Prostate gland (tissue), 2 donors: ENCODE results near the gene TP53INP2.

Source experiments
- POLR2AphosphoS5 ChIP-seq: sonication (generic); formaldehyde crosslinking; IDR thresholded peaks from one replicate; pipeline ENCODE4 v1.6.1; 2017; ENCODE audit warnings: antibody characterized with exemption
- TF ChIP-seq, protein P1 (sequence below), 4 experiments: fragments of 200-600 bp in 2 of 4; fragments of 450-650 bp in 2 of 4; sonication (generic) in 2 of 4; IDR thresholded peaks; 1 replicate in 3 of 4; 2 replicates in 1 of 4; pipeline ENCODE4 v1.5.1; 2016 to 2019; ENCODE audit warnings: antibody characterized with exemption in 4 of 4, mild to moderate bottlenecking in 2 of 4, moderate library complexity in 2 of 4

DNA sequence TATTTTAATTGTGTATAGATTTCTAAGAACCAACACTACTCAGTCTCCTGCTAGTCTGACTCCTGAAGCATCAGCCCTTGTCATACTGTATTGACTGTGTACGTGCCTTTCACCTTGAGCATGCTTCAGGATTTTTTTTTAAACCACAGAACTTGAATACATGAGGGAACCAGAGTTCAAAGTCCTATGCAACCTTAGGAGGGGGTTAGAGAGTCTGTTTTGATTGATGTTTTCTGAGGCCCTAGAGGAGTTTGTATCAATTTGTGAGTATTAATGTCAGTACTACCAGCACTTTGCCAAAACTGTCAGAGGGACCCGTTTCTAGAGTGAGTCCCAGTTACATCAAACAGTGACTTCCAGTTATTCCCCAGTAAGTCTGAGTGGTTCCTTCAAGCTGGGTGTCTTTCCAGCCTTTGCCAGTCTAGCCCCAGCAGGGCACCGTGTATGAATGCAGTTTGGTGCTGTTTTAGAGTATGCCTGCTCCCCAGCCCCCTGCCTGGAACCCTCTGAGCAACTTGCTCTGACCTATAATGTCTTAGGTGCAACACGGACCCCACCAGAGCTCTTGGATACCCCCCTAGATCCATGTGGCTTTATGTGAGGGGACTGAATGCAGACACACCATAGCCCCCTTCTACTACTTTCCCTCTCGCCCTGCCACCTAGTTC is 8.5 kb downstream of the TP53INP2 start:
- TF ChIP-seq, protein P1, sequence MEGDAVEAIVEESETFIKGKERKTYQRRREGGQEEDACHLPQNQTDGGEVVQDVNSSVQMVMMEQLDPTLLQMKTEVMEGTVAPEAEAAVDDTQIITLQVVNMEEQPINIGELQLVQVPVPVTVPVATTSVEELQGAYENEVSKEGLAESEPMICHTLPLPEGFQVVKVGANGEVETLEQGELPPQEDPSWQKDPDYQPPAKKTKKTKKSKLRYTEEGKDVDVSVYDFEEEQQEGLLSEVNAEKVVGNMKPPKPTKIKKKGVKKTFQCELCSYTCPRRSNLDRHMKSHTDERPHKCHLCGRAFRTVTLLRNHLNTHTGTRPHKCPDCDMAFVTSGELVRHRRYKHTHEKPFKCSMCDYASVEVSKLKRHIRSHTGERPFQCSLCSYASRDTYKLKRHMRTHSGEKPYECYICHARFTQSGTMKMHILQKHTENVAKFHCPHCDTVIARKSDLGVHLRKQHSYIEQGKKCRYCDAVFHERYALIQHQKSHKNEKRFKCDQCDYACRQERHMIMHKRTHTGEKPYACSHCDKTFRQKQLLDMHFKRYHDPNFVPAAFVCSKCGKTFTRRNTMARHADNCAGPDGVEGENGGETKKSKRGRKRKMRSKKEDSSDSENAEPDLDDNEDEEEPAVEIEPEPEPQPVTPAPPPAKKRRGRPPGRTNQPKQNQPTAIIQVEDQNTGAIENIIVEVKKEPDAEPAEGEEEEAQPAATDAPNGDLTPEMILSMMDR (IDR thresholded peaks at IDR 0.05) = no peak
- TF ChIP-seq POLR2AphosphoS5 = no peak
